CD4-positive, alpha-beta T cell treated with Interferon gamma for 1 hour (primary cell): ENCODE results near the gene TCEA3.

ENCODE experiments used
- DNase-seq: peaks from one replicate; pipeline ENCODE4 v3.0.0-alpha.2; 2020

TCEA3 gene

DNA sequence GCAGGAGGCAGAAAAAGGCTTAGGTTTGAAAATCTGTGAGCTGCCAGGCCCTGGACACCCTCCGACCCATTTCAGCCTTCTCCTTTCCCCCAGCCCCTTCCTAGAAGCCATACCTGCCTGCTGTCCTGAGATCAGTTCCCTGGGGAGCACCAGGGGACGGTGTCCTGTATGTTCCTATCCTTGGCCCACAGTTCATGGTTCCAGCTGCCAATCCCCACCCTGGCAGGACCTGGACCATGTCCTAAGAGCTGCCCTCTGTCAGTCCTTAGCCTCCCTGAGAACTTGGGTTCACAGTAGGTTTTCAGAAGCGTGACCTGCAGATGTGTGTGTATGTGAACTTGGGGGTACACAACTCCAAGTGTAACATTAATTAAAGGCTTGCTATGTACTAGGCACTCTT is 3.8 kb downstream of the TCEA3 start:
- no peak for DNase-seq

DNA sequence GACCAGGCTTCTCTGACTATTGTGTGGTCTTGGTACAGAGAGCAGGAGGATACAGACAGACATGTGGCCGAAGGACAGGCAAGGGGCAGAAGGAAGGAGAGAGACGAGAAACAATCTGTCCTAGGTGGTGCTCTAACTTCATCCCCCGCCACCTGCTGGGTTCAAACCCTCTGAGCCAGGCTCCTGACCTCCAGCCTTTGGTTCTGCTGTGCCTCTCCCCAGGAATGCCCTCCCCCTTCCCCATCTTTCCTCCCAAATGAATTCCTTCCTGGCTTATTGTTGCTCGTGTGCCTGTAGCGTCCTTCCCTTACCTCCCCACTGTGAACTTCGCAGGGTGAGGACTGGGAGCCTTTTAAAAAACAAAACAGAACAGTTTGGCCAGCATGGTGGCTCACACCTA is 5.4 kb downstream of the TCEA3 start:
- DNase-seq = no peak

GRCh38 chr1:23417570-23417969 is 7.0 kb downstream of the TCEA3 start:
- DNase-seq = no peak

DNA sequence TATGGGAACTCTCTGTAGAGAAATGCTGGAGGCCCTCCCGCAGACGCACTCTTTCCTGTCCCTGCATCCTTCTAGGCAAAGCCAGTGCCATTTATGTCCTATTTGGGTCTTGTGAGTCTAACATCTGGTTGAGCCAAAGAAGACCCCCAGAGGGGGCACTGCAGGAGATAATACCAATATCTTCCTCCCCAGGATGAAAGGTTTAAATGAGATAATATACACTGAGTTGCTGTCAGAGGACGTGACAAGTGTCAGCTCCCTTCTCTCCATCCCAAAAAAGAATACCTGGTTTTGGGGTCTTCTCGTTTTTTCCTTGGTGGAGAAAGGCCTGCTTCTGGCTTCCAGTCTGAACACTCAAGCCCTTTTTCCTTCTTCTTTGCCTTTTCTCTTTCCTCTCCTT is 7.6 kb downstream of the TCEA3 start:
- no peak for DNase-seq

DNA sequence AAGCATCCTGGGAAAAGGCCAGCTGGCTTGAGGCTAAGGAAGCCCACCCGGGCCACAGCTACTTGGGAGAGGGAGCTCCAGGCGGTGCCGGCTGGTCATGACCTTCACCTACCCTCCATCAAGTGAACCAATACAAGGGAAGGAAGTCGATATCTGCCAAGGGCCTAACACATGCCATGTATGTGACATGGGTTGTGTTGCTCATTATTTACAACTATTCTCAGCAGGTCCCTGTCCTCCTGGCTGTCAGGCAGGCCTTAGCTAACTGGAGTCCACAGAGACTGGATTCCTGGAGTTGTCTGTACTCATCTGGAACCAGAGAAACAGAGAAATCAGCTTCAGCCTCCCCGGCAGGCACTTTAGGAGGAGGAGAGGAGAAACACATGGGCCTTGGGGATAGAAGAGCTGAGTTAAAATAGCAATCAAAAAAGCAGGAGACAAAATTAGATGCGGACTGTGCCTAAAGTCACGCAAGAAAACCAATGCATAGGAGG is 15.7 kb downstream of the TCEA3 start:
- DNase-seq = no peak

- DNase-seq = no peak
Measured at GRCh38 chr1:23407016-23407630, 17.4 kb downstream of the TCEA3 start.

- DNase-seq = no peak
Measured at GRCh38 chr1:23405946-23406345, 18.6 kb downstream of the TCEA3 start.

DNA sequence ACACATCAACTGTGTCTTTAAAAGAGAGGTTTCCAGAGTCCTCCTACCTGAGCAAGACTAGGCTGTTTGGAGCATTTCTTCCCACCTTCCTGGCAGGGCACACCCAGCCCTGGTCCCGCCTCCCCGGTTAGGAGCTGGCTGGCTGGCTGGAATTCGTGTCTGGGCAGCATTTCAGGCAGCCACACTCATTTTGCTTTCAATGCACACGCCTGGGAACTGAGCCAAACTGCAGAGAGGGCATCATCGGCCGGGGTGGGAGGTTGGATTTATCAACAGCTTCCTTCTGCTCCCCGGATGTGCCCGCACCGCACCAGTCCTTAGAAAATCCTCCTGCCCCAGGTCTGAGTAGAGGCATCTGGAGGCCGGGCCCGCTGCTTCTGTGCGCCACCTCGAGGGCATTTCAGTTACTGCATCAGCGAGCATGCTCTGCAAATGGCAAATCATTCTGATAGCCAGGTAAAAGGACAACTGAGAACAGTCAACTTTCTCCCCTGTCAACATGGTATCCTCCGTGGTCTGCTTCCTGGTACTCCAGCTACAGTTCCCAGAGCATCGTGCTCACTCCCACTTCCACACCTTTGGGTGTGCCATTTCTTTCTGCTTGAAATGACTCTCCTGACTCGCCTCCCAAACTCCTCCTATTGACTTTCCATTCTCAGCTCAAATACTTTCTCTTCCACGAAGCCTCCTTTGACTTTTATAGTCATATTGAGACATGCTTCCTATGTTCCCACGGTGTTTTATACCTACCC is 20.6 kb downstream of the TCEA3 start:
- DNase-seq = peak; percentile 68

DNA sequence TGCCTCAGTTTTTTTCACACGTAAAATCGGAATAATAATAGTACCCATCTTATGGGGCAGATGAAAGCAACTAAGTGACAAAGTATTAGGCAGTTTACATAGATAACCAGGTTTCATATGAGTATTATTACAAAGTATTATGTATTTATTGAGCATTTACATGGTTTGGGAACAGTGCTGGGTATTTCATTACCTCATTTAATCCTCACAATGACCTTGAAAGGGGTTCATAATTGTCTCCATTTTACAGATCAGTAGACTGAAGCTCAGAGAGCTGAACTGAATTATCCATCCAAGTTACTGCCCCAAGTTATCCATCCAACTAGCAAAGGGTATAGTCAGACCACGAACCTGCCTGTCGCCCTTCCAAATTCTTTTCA is 21.2 kb downstream of the TCEA3 start:
- no peak for DNase-seq

GRCh38 chr1:23403038-23403336 is 21.6 kb downstream of the TCEA3 start:
- DNase-seq = no peak

DNA sequence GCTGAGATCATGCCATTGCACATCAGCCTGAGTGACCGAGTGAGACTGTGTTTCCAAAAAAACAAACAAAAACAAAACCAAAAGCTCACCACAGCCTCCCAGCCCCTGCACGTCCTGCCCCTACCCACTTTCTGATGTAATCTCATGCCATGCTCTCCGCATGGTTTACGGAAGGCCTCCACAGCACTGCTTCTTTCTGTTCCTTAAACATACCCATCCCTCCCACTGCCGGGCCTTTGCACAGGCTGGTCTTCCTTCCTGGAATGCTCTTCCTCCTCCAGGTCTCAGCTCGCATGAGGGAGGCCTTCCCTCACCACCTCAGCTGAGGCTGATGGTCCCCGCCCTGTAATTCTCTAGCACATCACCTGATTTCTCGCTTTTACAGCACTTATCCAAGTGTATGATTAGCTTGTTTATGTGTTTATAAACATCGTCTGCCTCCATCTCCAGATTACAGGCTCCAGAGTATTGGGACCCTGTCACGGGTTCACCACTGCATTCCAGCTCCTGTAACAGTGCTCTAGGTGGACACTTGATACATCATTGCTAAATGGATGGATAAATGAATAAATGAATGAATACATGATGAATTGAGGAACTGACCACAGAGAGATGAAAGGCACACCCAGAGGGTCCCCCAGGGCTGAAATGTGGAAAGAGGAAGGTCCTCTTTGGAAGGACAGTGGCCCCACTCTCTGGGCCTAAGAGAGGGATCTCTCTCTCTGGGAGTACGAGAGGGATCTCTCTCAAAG is 22.1 kb downstream of the TCEA3 start:
- DNase-seq = peak; percentile 23

DNA sequence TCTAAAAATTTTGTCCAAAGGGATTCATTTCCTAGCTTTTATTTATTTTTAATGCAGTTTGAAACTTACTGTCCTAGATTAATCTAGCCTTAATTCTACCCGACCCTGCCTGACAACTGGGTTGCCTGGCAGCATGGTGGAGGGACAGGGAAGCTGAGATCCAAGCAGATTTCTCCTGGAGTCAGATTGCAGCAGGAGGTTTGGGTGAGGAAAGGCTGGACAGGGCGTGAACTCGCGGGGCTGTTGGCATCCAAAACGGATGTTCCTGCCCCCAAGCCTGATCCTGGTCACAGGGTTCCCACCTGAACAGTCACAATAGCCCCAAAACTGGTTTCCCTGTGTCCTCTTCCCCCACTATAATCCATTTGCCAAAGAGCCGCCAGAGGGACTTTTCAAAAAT is 23.2 kb downstream of the TCEA3 start:
- DNase-seq = no peak

DNA sequence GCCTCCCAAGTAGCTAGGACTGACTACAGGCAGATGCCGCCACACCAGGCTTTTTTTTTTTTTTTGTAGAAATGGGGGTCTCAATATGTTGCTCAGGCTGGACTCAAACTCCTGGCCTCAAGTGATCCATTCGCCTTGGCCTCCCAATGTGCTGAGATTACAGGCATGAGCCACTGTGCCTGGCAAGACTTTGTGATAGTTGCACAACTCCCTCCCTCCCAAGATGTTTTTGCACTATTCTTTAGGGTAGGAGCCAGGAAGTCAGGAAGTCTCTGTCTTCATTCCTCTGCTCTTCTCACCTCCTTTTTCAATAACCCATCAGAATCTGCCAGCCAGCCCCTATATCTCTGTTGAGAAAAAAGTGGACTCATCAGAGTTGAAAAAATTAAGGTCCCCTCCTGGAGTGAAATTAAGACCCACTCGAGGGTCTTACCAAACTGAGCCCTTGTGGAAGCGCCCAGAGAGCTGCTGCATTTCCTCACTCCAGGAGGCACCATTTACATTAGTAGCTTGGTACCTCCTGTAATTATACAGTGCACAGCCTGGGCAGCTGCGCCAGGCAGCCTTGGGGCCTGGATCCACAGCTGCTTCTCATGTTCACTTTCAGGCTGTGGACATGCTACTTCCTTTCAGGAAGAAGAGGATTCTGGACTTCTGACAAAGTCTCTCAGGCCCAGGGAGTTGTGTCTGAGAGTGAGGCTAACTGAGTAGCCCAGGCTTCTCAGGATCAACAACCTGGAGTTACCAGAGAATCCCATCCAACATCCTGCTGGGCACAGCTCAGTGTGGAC is 24.0 kb downstream of the TCEA3 start:
- no peak for DNase-seq

- DNase-seq = no peak
Measured at GRCh38 chr1:23399229-23399628, 25.3 kb downstream of the TCEA3 start.

DNA sequence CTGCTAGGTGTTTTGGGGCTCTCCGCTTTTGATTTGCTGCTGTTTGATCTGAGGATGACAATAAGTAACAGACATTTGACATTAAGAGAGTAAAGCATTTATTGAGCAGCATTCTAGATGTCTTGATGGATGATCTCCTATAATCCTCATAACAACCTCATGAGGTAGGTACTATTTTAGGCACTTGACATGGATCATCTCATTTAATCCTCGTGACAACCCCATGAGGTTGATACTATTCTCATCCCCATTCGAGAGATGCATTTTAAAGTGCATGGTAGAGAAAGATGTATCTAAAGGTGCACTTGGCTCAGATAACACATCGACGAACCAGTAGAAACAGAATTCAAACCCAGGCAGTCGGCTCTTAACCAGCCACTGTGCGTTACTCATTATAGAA is 26.6 kb downstream of the TCEA3 start:
- no peak for DNase-seq

DNA sequence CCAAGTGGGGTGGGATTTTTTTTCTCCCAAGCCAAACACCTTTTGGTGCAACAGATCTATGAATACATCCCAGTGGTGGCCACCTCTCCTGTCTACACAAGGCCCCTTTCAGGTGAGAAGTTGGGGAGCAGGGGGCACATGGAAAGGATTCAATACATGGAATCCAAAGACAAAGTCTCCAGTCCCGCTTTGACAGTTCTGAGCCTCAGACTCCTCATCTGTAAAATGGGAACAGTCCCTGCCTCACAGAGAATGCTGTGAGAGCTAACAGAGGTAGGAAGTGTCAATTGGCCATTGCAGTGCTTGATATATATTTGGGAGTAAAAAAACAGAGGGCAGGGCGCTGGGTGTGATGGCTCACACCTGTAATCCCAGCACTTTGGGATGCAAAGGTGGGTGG is 28.2 kb downstream of the TCEA3 start:
- no peak for DNase-seq

DNA sequence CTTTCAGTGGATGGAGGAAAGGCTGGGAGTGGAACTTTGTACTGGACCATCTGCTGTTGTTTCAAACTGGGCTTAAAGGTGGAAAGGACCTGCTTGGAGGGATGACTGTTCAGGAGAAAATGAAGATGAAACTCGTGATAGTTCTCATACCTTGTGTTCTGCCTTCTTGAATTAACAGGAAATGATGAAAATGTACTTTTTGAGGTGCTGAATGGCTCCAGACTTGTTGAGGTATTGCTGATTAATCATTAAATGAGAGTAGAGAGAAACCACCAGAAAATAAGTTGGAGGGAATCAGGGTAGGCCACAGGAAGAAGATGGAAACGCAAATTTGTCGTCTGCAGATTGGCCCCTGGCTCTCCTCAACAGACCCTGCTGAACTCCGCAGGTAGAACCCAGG is 28.7 kb downstream of the TCEA3 start:
- DNase-seq = no peak

- no peak for DNase-seq
Measured at GRCh38 chr1:23395154-23395724, 29.3 kb downstream of the TCEA3 start.

- no peak for DNase-seq
Measured at GRCh38 chr1:23394684-23395083, 29.9 kb downstream of the TCEA3 start.

DNA sequence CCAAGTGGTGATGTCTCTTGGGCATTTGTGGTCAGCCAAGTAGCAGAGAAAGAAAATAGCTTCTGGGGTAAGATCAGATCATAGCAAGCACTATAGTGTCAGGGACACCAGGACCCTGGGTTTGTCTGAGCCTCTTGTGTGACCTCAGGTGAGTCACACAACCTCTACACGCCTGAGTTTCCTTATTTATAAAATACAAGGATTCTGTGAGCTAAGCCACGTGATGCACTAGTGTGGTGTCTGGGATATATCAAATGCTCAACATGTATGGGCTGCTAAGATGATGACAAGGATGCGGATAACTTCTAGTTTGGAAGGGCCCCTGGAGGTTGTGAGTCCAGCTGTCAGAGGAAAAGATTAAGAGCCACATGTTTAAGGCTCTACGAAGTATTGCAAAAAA is 30.4 kb downstream of the TCEA3 start:
- no peak for DNase-seq

- no peak for DNase-seq
Measured at GRCh38 chr1:23393706-23394105, 30.8 kb downstream of the TCEA3 start.

GRCh38 chr1:23392125-23392855 is 32.3 kb downstream of the TCEA3 start:
- no peak for DNase-seq
